Lower leg skin (tissue), 3 donors: ENCODE results near the gene LRFN3.

Experiments used
- CTCF ChIP-seq, 3 donors: fragments of 450-650 bp; IDR thresholded peaks; one replicate each; pipeline ENCODE4 v1.5.1; 2016; ENCODE audit warnings: antibody characterized with exemption in 3 of 3, mild to moderate bottlenecking in 3 of 3, moderate library complexity in 2 of 3
- POLR2A ChIP-seq, 2 donors: fragments of 450-650 bp; IDR thresholded peaks; one replicate each; pipeline ENCODE4 v1.6.1; 2016 to 2017; ENCODE audit warnings: antibody characterized with exemption in 2 of 2, mild to moderate bottlenecking in 1 of 2, moderate library complexity in 1 of 2

GRCh38 chr19:35897706-35898451, 38.3 kb upstream of the LRFN3 start:
- TF ChIP-seq CTCF (IDR thresholded peaks at IDR 0.05) = no peak
- TF ChIP-seq POLR2A (IDR thresholded peaks at IDR 0.05) = no peak
